ENCODE data around the gene PCDHB11.
"Not testable (repeated sequence)": the region's sequence is repeated elsewhere in the genome, so short reads cannot be mapped to it uniquely, and the experiment has no call there.

- TF ChIP-seq SUZ12 (IDR thresholded peaks at IDR 0.05; ENCODE audit: extremely low read depth, insufficient read depth, insufficient read length); YY1 (IDR thresholded peaks at IDR 0.05; ENCODE audit: insufficient read depth, insufficient read length): not testable (repeated sequence)
Measured at GRCh38 chr5:141224844-141225243, 25.4 kb downstream of the PCDHB11 start.

Measured in NT2/D1 (cell line).